Right lobe of liver (tissue), 6 donors: Measurements from ENCODE around the gene MAPT. TPM values are rescaled to one million over a fixed set of nuclear protein-coding genes. Genes with fewer than 3 reads are reported as not detected.
A peak's percentile ranks its signal among the peaks of the same experiment; 100 is the strongest.

ENCODE experiments used
- ATAC-seq, 4 donors: fragments of 200-7000 bp; cut with Tn5 transposase; one replicate each; pipeline ENCODE4 v1.9.1; 2020; ENCODE audit warnings: mild to moderate bottlenecking in 4 of 4, moderate library complexity in 4 of 4
- DNase-seq, 3 donors: peaks; one replicate each; pipeline ENCODE4 v3.0.0-alpha.2; 2020
- H3K27ac ChIP-seq, 3 donors: fragments of 200-600 bp; one replicate each; pipeline ENCODE4 v1.8.0; 2022
- H3K27me3 ChIP-seq, 2 donors: fragments of 200-600 bp; one replicate each; pipeline ENCODE4 v1.8.0; 2022
- H3K36me3 ChIP-seq, 4 donors: fragments of 200-600 bp; sonication (generic) in 1 of 4; one replicate each; pipeline versions ENCODE4 v1.5.1 to v1.8.0; 2017 to 2022; ENCODE audit warnings: control low read depth in 1 of 4
- H3K4me1 ChIP-seq, 4 donors: fragments of 200-600 bp; sonication (generic) in 1 of 4; one replicate each; pipeline versions ENCODE4 v1.5.1 to v1.8.0; 2017 to 2022; ENCODE audit warnings: control low read depth in 1 of 4
- H3K4me3 ChIP-seq, 3 donors: fragments of 200-600 bp; one replicate each; pipeline ENCODE4 v1.8.0; 2022
- H3K9me3 ChIP-seq, 4 donors: fragments of 200-600 bp; sonication (generic) in 1 of 4; one replicate each; pipeline versions ENCODE4 v1.5.1 to v1.8.0; 2017 to 2022; ENCODE audit warnings: control low read depth in 1 of 4
- POLR2A ChIP-seq: fragments of 450-650 bp; IDR thresholded peaks from one replicate; pipeline ENCODE4 v1.6.1; 2017; ENCODE audit warnings: antibody characterized with exemption, mild to moderate bottlenecking
- WGBS: methylation state at CpG from one replicate; pipeline ENCODE4 v1.1.6; 2018; ENCODE audit warnings: low coverage, low lambda C conversion rate; ENCODE audit not compliant: insufficient coverage; ENCODE audit errors: missing lambda C conversion rate; 5-methylcytosine and 5-hydroxymethylcytosine counted together
- intact Hi-C, 2 donors: fragments of 100-400 bp; cut with DNase I; formaldehyde crosslinking; loops; one replicate each; pipeline versions ENCODE4 v1.11.2 to v1.14.1; 2022
- total RNA-seq, 6 experiments: library from RNA; depleted of rRNA in 2 of 6; stranded (reverse); fragments of >200 nt in 2 of 6; fragmentation: NEBNext Ultra II Directional in 3 of 6; extraction: Animal tissue kit (Norgen Biotek cat#: 25700) in 3 of 6; gene quantifications; one replicate each; pipeline versions ENCODE4 v1.1.0 to v1.2.4, GENCODE V29; 2016 to 2023
- TF ChIP-seq, protein P1 (sequence below), 4 donors: fragments of 200-600 bp in 3 of 4; fragments of 450-650 bp in 1 of 4; IDR thresholded peaks; one replicate each; pipeline versions ENCODE4 v1.5.1 to v1.8.0; 2016 to 2022; ENCODE audit warnings: antibody characterized with exemption in 4 of 4, mild to moderate bottlenecking in 2 of 4
- donor health status: DM: no; HTN: yes; CAD: no.
- donor health status: DM: no; HTN: no; CAD: no.
- donor health status: DM: no; HTN: no; CAD: no.
- donor health status: DM: no; HTN: yes; CAD: no.
- donor health status: DM: no; HTN: yes; CAD: no.

The MAPT gene
- total RNA-seq, 6 experiments from 2014 or later, result 0.39 to 4.9 (median 0.59) TPM

DNA sequence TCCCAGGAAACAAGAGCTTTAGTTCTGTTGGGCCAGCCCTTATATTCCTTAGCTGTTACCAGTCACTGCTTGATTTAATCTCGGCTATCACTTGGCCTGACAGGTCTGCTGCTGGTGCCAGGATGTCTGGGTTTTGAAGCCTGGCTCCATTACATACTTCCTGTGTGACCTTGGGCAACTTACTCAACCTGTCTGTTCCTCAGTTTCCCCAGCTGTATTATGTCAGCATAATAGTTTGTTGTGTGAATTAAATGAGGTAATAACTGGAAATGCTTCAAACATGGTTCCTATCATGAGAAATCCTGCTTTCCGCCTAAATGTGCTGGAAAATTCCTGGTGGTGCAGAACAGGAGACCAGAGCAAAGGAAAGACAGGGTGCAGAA lies 54.1 kb downstream of the MAPT start:
- no peaks in the 10 kb centered on the region for H3K9me3 ChIP-seq
- no peaks in the 10 kb centered on the region for H3K27me3 ChIP-seq
- no peak for ATAC-seq
- no peak for TF ChIP-seq POLR2A
- H3K36me3 ChIP-seq, result no peaks in the 10 kb centered on the region
- no peak for DNase-seq
- intact Hi-C loops, result no loop called here
- H3K4me1 ChIP-seq, result peaks cover 0 to 13% (median 7%) of the 10 kb centered on the region in 4 donors
- peak overlapping the region in 2 of 3 donors; percentile 5 to 27 for H3K27ac ChIP-seq
- WGBS, result 40% methylated on average over 2 of the region's 2 CpGs
- H3K4me3 ChIP-seq, result peak overlapping the region in 1 of 3 donors; percentile 2

DNA sequence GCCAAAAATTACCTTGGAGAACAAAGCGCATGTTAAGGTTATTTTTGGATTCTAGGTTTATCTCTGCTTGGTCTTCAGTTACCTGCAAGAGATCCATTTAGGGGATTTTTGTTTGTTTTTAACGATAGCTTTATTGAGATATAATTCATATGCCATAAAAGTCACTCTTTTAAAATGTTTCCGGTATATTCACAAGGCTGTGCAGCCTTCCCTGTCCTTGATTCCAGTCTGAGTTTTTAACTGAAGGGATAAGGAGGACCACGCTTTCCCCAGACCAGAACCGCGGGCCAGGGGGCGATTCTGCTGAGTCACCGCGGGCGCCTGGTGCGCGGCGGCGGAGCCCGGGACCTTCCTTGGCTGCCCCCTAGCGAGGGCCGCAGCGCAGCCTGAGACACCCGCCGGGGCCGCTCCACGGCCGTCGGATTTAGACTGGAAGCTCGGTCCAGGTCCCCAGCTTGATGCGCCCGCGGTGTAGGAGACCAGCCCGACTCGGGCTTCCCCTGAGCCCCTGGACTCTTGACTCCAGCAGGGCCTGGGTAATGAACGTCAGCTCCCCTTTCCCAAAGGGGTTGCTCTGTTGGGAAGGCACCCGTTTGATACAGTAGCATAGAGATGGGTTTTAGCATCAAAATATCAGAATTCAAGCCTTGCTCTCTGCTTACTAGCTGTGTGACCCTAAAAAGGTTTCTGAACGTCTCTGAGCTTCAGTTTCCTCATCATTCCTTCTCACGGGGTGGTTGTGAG lies 54.7 kb downstream of the MAPT start:
- Histone ChIP-seq H3K4me3 (peak overlapping the region in 2 of 3 donors; percentile 2 to 34), H3K36me3 (no peaks in the 10 kb centered on the region), H3K4me1 (peaks cover 0 to 13% (median 7%) of the 10 kb centered on the region in 4 donors), H3K27me3 (no peaks in the 10 kb centered on the region), H3K9me3 (no peaks in the 10 kb centered on the region), H3K27ac (peak overlapping the region in 2 of 3 donors; percentile 27 to 59)
- TF ChIP-seq, protein P1, sequence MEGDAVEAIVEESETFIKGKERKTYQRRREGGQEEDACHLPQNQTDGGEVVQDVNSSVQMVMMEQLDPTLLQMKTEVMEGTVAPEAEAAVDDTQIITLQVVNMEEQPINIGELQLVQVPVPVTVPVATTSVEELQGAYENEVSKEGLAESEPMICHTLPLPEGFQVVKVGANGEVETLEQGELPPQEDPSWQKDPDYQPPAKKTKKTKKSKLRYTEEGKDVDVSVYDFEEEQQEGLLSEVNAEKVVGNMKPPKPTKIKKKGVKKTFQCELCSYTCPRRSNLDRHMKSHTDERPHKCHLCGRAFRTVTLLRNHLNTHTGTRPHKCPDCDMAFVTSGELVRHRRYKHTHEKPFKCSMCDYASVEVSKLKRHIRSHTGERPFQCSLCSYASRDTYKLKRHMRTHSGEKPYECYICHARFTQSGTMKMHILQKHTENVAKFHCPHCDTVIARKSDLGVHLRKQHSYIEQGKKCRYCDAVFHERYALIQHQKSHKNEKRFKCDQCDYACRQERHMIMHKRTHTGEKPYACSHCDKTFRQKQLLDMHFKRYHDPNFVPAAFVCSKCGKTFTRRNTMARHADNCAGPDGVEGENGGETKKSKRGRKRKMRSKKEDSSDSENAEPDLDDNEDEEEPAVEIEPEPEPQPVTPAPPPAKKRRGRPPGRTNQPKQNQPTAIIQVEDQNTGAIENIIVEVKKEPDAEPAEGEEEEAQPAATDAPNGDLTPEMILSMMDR (IDR thresholded peaks at IDR 0.05), result peak; percentile 80 to 96 (median 92)
- TF ChIP-seq POLR2A, result no peak
- intact Hi-C loops, result no loop called here
- peak; percentile 82 to 84 (median 84) for DNase-seq
- WGBS, result 5% methylated on average over 22 of the region's 34 CpGs
- ATAC-seq, result peak; percentile 93 to 95 (median 94)

DNA sequence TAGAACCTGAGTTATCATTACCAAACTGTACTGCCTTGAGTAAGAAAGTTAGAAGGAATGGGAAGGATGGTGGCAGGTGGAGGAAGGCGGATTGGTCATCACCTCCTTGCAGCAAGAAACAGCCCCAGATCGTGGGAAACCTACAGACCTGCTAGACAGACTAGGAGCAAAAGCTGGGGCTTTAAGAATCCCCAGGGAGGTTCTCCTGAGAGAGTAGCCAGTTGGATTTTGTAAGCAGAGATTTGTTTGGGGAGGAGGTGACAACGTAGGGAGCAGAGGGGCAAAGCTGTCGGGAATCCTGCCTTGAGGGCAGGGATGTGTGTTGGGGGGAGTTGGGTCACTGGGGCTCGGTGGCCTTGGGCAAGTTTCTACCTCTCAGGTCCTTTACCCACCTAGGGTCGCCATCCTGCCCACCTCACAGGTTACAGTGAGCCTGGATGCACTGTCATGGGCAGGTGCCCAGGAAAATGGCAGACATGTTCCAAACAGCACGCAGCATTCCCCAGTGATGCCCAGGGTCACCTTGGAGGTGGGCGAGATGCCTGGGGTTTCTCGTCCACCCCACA lies 55.5 kb downstream of the MAPT start:
- 63% methylated on average over 2 of the region's 9 CpGs for WGBS
- Histone ChIP-seq H3K27ac (no peak overlapping the region), H3K4me1 (peaks cover 0 to 13% (median 7%) of the 10 kb centered on the region in 4 donors), H3K4me3 (no peak overlapping the region), H3K27me3 (no peaks in the 10 kb centered on the region), H3K36me3 (no peaks in the 10 kb centered on the region), H3K9me3 (no peaks in the 10 kb centered on the region)
- intact Hi-C loops, result no loop called here
- ATAC-seq (no peak), DNase-seq (no peak)
- TF ChIP-seq, protein P1 (IDR thresholded peaks at IDR 0.05), result no peak
- no peak for TF ChIP-seq POLR2A

DNA sequence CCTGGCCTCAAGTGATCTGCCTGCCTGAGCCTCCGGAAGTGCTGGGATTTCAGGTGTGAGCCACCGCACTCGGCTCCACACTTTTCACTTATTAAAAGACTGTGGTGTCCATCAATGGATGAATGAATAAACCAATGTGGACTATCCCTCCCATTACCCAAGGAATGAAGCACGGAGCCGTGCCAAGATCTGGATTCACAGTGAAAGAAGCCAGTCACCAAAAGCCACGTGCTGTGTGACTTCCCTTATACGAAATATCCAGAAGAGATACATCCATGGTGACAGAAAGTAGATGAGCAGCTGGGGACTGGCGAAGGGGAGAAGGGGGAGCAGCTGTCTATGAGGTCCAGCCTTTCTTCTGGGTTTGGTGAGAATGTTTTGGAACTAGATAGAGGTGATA lies 56.5 kb downstream of the MAPT start:
- 66% methylated on average over 6 of the region's 8 CpGs for WGBS
- TF ChIP-seq, protein P1 (IDR thresholded peaks at IDR 0.05), result no peak
- TF ChIP-seq POLR2A, result no peak
- Histone ChIP-seq H3K27ac (no peak overlapping the region), H3K9me3 (no peaks in the 10 kb centered on the region), H3K27me3 (no peaks in the 10 kb centered on the region), H3K4me1 (peaks cover 0 to 13% (median 7%) of the 10 kb centered on the region in 4 donors), H3K4me3 (no peak overlapping the region), H3K36me3 (no peaks in the 10 kb centered on the region)
- intact Hi-C loops, result no loop called here
- DNase-seq (no peak), ATAC-seq (no peak)

DNA sequence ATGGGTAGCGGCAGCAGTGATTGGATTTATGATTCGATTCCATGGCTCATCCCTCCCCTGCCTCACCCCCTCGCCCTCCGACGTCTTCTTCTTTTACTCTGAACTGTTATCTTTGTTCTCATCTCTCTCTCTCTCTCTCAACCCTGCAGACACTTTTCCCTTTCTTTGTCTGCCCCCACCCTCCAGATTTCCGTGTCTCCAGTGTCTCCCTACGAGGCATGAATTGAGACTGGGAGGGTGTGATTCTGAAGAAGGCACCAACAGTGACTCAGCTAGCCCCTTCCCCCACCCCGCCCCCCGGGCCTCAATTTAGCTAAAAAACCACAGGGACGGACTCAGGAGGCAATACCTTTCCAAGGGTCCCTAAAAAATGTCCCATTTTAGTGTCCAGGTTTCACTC lies 57.0 kb downstream of the MAPT start:
- TF ChIP-seq, protein P1 (IDR thresholded peaks at IDR 0.05), result no peak
- no peak for TF ChIP-seq POLR2A
- Histone ChIP-seq H3K27me3 (no peaks in the 10 kb centered on the region), H3K36me3 (no peaks in the 10 kb centered on the region), H3K4me3 (no peak overlapping the region), H3K4me1 (peaks cover 0 to 13% (median 7%) of the 10 kb centered on the region in 4 donors), H3K9me3 (no peaks in the 10 kb centered on the region), H3K27ac (no peak overlapping the region)
- ATAC-seq (no peak), DNase-seq (no peak)
- intact Hi-C loops, result no loop called here
- 64% methylated on average over 9 of the region's 10 CpGs for WGBS
